ENCODE data around the gene MAGEL2. TPM values are rescaled to one million over a fixed set of nuclear protein-coding genes. Genes with fewer than 3 reads are reported as not detected.
"Not testable (repeated sequence)": the region's sequence is repeated elsewhere in the genome, so short reads cannot be mapped to it uniquely, and the experiment has no call there.

MAGEL2 gene
- total RNA-seq, 2 donors from 2014 or later: 0.08 to 0.10 TPM

DNA sequence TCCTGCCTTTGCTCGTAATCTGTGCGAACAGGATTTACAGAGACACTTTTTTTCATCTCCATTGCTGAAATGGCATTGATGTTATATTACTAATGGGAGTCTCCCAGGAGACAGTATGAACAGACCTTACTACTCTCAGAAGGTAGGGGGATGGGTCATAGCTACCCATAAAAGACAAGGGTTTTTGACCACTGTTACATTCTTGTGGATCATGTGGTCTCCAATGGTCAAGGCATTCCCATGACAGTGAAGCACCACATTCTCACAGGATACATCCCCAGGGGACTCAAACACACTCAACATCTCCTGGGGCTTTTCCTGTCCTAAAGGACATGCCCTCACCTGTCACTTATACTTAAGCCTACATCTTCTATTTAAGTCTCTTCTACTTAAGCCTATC is 41.4 kb downstream of the MAGEL2 start:
- H3K9me3 ChIP-seq: no peaks in the 10 kb centered on the region
- no peak for DNase-seq
- H3K9ac ChIP-seq (ENCODE audit: low read depth in 2 of 2, low read length in 2 of 2): no peak overlapping the region
- H3K27ac ChIP-seq: no peak overlapping the region
- no peak overlapping the region for H3K4me3 ChIP-seq
- no peak for TF ChIP-seq CTCF (IDR thresholded peaks at IDR 0.05)
- H3K4me1 ChIP-seq: no peaks in the 10 kb centered on the region
- intact Hi-C loops (cut with DNase I): no loop called here
- no peaks in the 10 kb centered on the region for H3K36me3 ChIP-seq
- H3K27me3 ChIP-seq: no peaks in the 10 kb centered on the region

GRCh38 chr15:23602124-23602523 is 45.5 kb downstream of the MAGEL2 start:
- H3K9ac ChIP-seq (ENCODE audit: low read depth in 2 of 2, low read length in 2 of 2): no peak overlapping the region
- DNase-seq: no peak
- no peak for TF ChIP-seq CTCF (IDR thresholded peaks at IDR 0.05)
- no peak overlapping the region for H3K4me3 ChIP-seq
- no peak overlapping the region for H3K27ac ChIP-seq
- no peaks in the 10 kb centered on the region for H3K4me1 ChIP-seq
- H3K27me3 ChIP-seq: no peaks in the 10 kb centered on the region
- H3K36me3 ChIP-seq: no peaks in the 10 kb centered on the region
- no peaks in the 10 kb centered on the region for H3K9me3 ChIP-seq
- intact Hi-C loops (cut with DNase I): no loop called here

- Histone ChIP-seq H3K27me3 (no peaks in the 10 kb centered on the region), H3K27ac (no peak overlapping the region), H3K4me1 (no peaks in the 10 kb centered on the region), H3K36me3 (no peaks in the 10 kb centered on the region), H3K9ac (ENCODE audit: low read depth in 2 of 2, low read length in 2 of 2) (no peak overlapping the region), H3K4me3 (no peak overlapping the region), H3K9me3 (no peaks in the 10 kb centered on the region)
- DNase-seq: no peak
- no peak for TF ChIP-seq CTCF (IDR thresholded peaks at IDR 0.05)
- intact Hi-C loops (cut with DNase I): no loop called here
Observed at GRCh38 chr15:23599053-23599452, 48.6 kb downstream of the MAGEL2 start.

- H3K27me3 ChIP-seq; H3K36me3 ChIP-seq; DNase-seq; H3K9me3 ChIP-seq; intact Hi-C loops (cut with DNase I); H3K9ac ChIP-seq (ENCODE audit: low read depth in 2 of 2, low read length in 2 of 2); H3K4me3 ChIP-seq; H3K27ac ChIP-seq; H3K4me1 ChIP-seq: not testable (repeated sequence)
Observed at GRCh38 chr15:23597278-23597677, 50.4 kb downstream of the MAGEL2 start.

- no peak overlapping the region for H3K27ac ChIP-seq
- H3K4me3 ChIP-seq: no peak overlapping the region
- no peak for DNase-seq
- no peak overlapping the region for H3K9ac ChIP-seq (ENCODE audit: low read depth in 2 of 2, low read length in 2 of 2)
- no peaks in the 10 kb centered on the region for H3K36me3 ChIP-seq
- H3K27me3 ChIP-seq: no peaks in the 10 kb centered on the region
- no peak for TF ChIP-seq CTCF (IDR thresholded peaks at IDR 0.05)
- no peaks in the 10 kb centered on the region for H3K9me3 ChIP-seq
- H3K4me1 ChIP-seq: no peaks in the 10 kb centered on the region
- intact Hi-C loops (cut with DNase I): no loop called here
Observed at GRCh38 chr15:23596736-23597135, 50.9 kb downstream of the MAGEL2 start.

DNA sequence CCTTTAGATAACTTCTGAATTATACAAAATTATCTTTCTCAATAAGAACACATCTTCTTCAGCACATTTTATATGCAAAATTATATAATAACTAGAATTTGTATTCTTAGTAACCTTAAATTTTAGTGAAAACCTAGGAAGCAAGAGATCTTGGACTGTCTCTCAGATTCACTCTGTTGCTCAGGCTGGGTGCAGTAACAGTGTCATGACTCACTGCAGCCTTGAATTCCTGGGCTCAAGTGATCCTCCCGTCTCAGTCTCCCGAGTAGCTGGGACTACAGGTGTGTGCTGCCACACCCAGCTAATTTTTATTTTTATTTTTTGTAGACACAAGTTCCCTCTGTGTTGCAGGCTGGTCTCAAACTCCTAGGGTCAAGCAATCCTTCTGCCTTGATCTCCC is 52.3 kb downstream of the MAGEL2 start:
- Histone ChIP-seq H3K27ac (no peak overlapping the region), H3K9ac (ENCODE audit: low read depth in 2 of 2, low read length in 2 of 2) (no peak overlapping the region), H3K27me3 (no peaks in the 10 kb centered on the region), H3K9me3 (no peaks in the 10 kb centered on the region), H3K4me1 (no peaks in the 10 kb centered on the region), H3K36me3 (no peaks in the 10 kb centered on the region), H3K4me3 (no peak overlapping the region)
- no peak for DNase-seq
- no peak for TF ChIP-seq CTCF (IDR thresholded peaks at IDR 0.05)
- intact Hi-C loops (cut with DNase I): no loop called here

Measured in colonic mucosa (tissue), 4 donors.